ACHN (cell line): Measurements from ENCODE around the gene OR1J4.

Source experiments
- DNase-seq: peaks from one replicate; pipeline ENCODE4 v3.0.0-alpha.2; 2015
- in situ Hi-C: cut with HindIII; loops from 2 replicates; pipeline ENCODE4 v1.10.0; 2017; ENCODE audit warnings: low sequenced_read_pairs, low pct_ligation_motif_present, low pct_unique_long_range_greater_than_20kb

Gene OR1J4

GRCh38 chr9:122562134-122562760, 43.3 kb downstream of the OR1J4 start:
- DNase-seq: no peak
- in situ Hi-C loops: no loop called here

DNA sequence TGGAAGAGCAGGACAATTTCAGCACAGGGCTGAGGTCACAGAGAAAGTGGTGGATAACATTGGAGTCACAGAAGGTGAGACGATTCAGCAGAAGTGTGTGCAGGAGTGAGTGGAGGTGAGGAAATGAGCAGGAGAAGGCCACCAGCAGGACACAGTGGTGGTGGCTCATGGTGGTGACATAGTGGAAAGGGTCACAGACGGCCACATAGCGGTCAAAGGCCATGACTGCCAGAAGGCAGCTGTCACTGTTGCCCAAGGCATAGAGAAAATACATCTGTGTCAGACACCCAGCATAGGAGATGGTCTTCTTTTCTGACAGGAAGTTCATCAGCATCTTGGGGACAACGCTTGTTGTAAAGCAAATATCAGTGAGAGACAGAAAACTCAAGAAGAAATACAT, 49.0 kb downstream of the OR1J4 start:
- in situ Hi-C loops: no loop called here

More for the DNA sequence above, 49.0 kb downstream of the OR1J4 start:
- no peak for DNase-seq
